H1 (cell line): Measurements from ENCODE around the gene NOL4L. TPM values are rescaled to one million over a fixed set of nuclear protein-coding genes. Genes with fewer than 3 reads are reported as not detected.
A peak's percentile ranks its signal among the peaks of the same experiment; 100 is the strongest.

Experiments used
- CTCF ChIA-PET: fragments of 300-600 bp; sonication (Branson Sonifier 250); formaldehyde crosslinking; loops from one replicate; lab custom pipeline; 2021; ENCODE audit not compliant: partially characterized antibody; lab: Charles Lee
- POLR2A ChIA-PET: fragments of 300-600 bp; sonication (Branson Sonifier 250); formaldehyde crosslinking; loops from one replicate; lab custom pipeline; 2021; ENCODE audit warnings: inconsistent platforms; ENCODE audit not compliant: partially characterized antibody; lab: Charles Lee
- DNase-seq, 2 experiments: peaks; one replicate each; pipeline versions ENCODE4 v3.0.0 to v3.0.0-alpha.2; 2010 to 2022; ENCODE audit warnings: low spot score in 2 of 2, low read depth in 1 of 2, mixed read lengths in 1 of 2
- FAIRE-seq: peaks from 2 replicates; lab custom pipeline; 2011; peaks lifted over from hg19 to GRCh38; lab: Jason Lieb, UNC
- H2AFZ ChIP-seq: 2 replicates; pipeline ENCODE4 v1.8.1; 2012; ENCODE audit warnings: low read length, inconsistent platforms
- H2AK5ac ChIP-seq: 2 replicates; pipeline ENCODE4 v1.6.1; 2013; ENCODE audit warnings: low read depth, low read length
- H2BK120ac ChIP-seq: replicated peaks from 2 replicates; pipeline ENCODE3; 2013; ENCODE audit warnings: low read depth, low read length, inconsistent platforms
- H2BK12ac ChIP-seq: 2 replicates; pipeline ENCODE4 v1.6.1; 2013; ENCODE audit warnings: low read depth, low read length
- H2BK15ac ChIP-seq: 2 replicates; pipeline ENCODE4 v1.6.1; 2013; ENCODE audit warnings: low read length
- H2BK20ac ChIP-seq: 2 replicates; pipeline ENCODE4 v1.6.1; 2013; ENCODE audit warnings: low read length
- H2BK5ac ChIP-seq: 2 replicates; pipeline ENCODE4 v1.6.1; 2013; ENCODE audit warnings: low read depth, low read length
- H3K14ac ChIP-seq: 2 replicates; pipeline ENCODE4 v1.6.1; 2013; ENCODE audit warnings: inconsistent platforms; ENCODE audit not compliant: insufficient read length
- H3K18ac ChIP-seq: 2 replicates; pipeline ENCODE4 v1.6.1; 2013; ENCODE audit warnings: low read length; ENCODE audit errors: extremely low read depth
- H3K23ac ChIP-seq: 2 replicates; pipeline ENCODE4 v1.6.1; 2013; ENCODE audit warnings: inconsistent platforms; ENCODE audit not compliant: insufficient read length
- H3K23me2 ChIP-seq: 2 replicates; pipeline ENCODE4 v1.6.1; 2013; ENCODE audit warnings: low read depth, low read length
- H3K27ac ChIP-seq: 2 replicates; pipeline ENCODE4 v1.6.1; 2011; ENCODE audit warnings: low read depth, low read length, inconsistent platforms
- H3K27me3 ChIP-seq, 4 experiments: replicated peaks in 1 of 4; 1 replicate in 1 of 4; 2 replicates in 3 of 4; pipeline versions ENCODE4 v1.6.1 to v1.8.1; 2011 to 2013; ENCODE audit warnings: low read length in 3 of 4, mild to moderate bottlenecking in 3 of 4, inconsistent platforms in 2 of 4, mixed read lengths in 2 of 4, moderate library complexity in 1 of 4; ENCODE audit not compliant: control insufficient read depth in 3 of 4, insufficient read depth in 3 of 4; ENCODE audit errors: extremely low read depth in 1 of 4
- H3K36me3 ChIP-seq, 4 experiments: 2 replicates each; pipeline versions ENCODE4 v1.6.1 to v1.8.1; 2011 to 2013; ENCODE audit warnings: mild to moderate bottlenecking in 4 of 4, low read length in 3 of 4, moderate library complexity in 2 of 4, control low read depth in 1 of 4, inconsistent platforms in 1 of 4; ENCODE audit not compliant: insufficient read depth in 4 of 4, control insufficient read depth in 2 of 4
- H3K4ac ChIP-seq: replicated peaks from 2 replicates; pipeline ENCODE3; 2013; ENCODE audit warnings: low read length, low read depth, mixed read lengths, inconsistent platforms; ENCODE audit not compliant: insufficient read length
- H3K4me1 ChIP-seq, 4 experiments: replicated peaks in 1 of 4; 1 replicate in 1 of 4; 2 replicates in 3 of 4; pipeline versions ENCODE4 v1.6.1 to v1.8.1; 2011 to 2013; ENCODE audit warnings: low read length in 3 of 4, inconsistent platforms in 2 of 4, mixed read lengths in 1 of 4; ENCODE audit not compliant: insufficient read depth in 4 of 4, control insufficient read depth in 3 of 4
- H3K4me2 ChIP-seq, 2 experiments: 2 replicates each; pipeline versions ENCODE4 v1.6.1 to v1.8.1; 2011 to 2013; ENCODE audit warnings: low read depth in 2 of 2, low read length in 2 of 2, control low read depth in 1 of 2, inconsistent platforms in 1 of 2, mild to moderate bottlenecking in 1 of 2; ENCODE audit not compliant: insufficient read depth in 1 of 2
- H3K4me3 ChIP-seq, 4 experiments: fragments of 200-600, 300-600 bp in 1 of 4; sonication (generic), shearing (Covaris generic), sonication (Bioruptor Twin) in 1 of 4; 2 replicates each; pipeline versions ENCODE4 v1.5.1 to v1.8.1; 2011 to 2016; ENCODE audit warnings: low read length in 4 of 4, low read depth in 3 of 4, control low read depth in 2 of 4, inconsistent platforms in 2 of 4, mild to moderate bottlenecking in 2 of 4, mixed read lengths in 1 of 4, moderate library complexity in 1 of 4; ENCODE audit not compliant: insufficient read depth in 2 of 4; ENCODE audit errors: extremely low read depth in 1 of 4
- H3K56ac ChIP-seq: replicated peaks from 2 replicates; pipeline ENCODE3; 2013; ENCODE audit warnings: low read depth, mild to moderate bottlenecking, mixed read lengths, low read length, inconsistent platforms; ENCODE audit not compliant: insufficient read length
- H3K79me1 ChIP-seq: 2 replicates; pipeline ENCODE4 v1.6.1; 2013; ENCODE audit warnings: low read depth, low read length, control low read depth
- H3K79me2 ChIP-seq, 2 experiments: 2 replicates each; pipeline versions ENCODE4 v1.6.1 to v1.8.1; 2012 to 2013; ENCODE audit warnings: low read length in 2 of 2, mild to moderate bottlenecking in 2 of 2, inconsistent platforms in 1 of 2; ENCODE audit not compliant: insufficient read depth in 2 of 2, control insufficient read depth in 1 of 2
- H3K9ac ChIP-seq, 4 experiments: replicated peaks in 1 of 4; 1 replicate in 1 of 4; 2 replicates in 3 of 4; pipeline versions ENCODE4 v1.6.1 to v1.8.1; 2011 to 2013; ENCODE audit warnings: low read depth in 3 of 4, low read length in 3 of 4, control low read depth in 2 of 4, mild to moderate bottlenecking in 2 of 4, moderate library complexity in 2 of 4, inconsistent platforms in 1 of 4; ENCODE audit errors: extremely low read depth in 1 of 4
- H3K9me3 ChIP-seq, 2 experiments: 2 replicates each; pipeline versions ENCODE4 v1.6.1 to v1.8.1; 2012 to 2013; ENCODE audit warnings: mild to moderate bottlenecking in 2 of 2, moderate library complexity in 2 of 2, control low read depth in 1 of 2, inconsistent platforms in 1 of 2, low read depth in 1 of 2, low read length in 1 of 2, mixed read lengths in 1 of 2; ENCODE audit not compliant: insufficient read depth in 2 of 2
- H4K20me1 ChIP-seq, 2 experiments: replicated peaks in 1 of 2; 2 replicates each; pipeline versions ENCODE3 to v1.8.1; 2011 to 2013; ENCODE audit warnings: inconsistent platforms in 2 of 2, low read length in 2 of 2, mild to moderate bottlenecking in 1 of 2; ENCODE audit not compliant: insufficient read depth in 2 of 2, control insufficient read depth in 1 of 2
- H4K5ac ChIP-seq: 2 replicates; pipeline ENCODE4 v1.6.1; 2013; ENCODE audit warnings: low read length, low read depth, mixed read lengths, inconsistent platforms; ENCODE audit not compliant: insufficient read length
- H4K8ac ChIP-seq: 2 replicates; pipeline ENCODE4 v1.8.0; 2013; ENCODE audit warnings: mild to moderate bottlenecking, moderate library complexity, low read length, inconsistent platforms; ENCODE audit not compliant: insufficient read depth; ENCODE audit errors: extremely low read depth
- H4K91ac ChIP-seq: replicated peaks from 2 replicates; pipeline ENCODE3; 2013; ENCODE audit warnings: low read length, mixed read lengths, inconsistent platforms; ENCODE audit not compliant: insufficient read length
- CEBPB ChIP-seq: IDR thresholded peaks from 2 replicates; pipeline ENCODE4 v1.6.1; 2012; ENCODE audit warnings: low read depth, low read length
- POLR2AphosphoS5 ChIP-seq: IDR thresholded peaks from 2 replicates; pipeline ENCODE4 v1.6.1; 2011; ENCODE audit warnings: low read depth, low read length
- SAP30 ChIP-seq: fragments of 300-600 bp; sonication (generic); IDR thresholded peaks from 2 replicates; pipeline ENCODE4 v1.7.1; 2012; ENCODE audit warnings: low read length, moderate library complexity, mild to moderate bottlenecking, inconsistent platforms; ENCODE audit not compliant: insufficient read depth, insufficient replicate concordance
- WGBS, 2 experiments: shearing (Covaris generic) in 1 of 2; methylation state at CpG; one replicate each; pipeline versions ENCODE4 v1.1.6 to v1.1.7; 2013 to 2015; ENCODE audit warnings: low lambda C conversion rate in 2 of 2, mixed read lengths in 2 of 2, inconsistent platforms in 1 of 2, low coverage in 1 of 2, missing lambda C conversion rate in 1 of 2; ENCODE audit not compliant: insufficient replicate concordance in 2 of 2, insufficient coverage in 1 of 2, insufficient read length in 1 of 2; ENCODE audit errors: extremely low coverage in 1 of 2, missing lambda C conversion rate in 1 of 2; 5-methylcytosine and 5-hydroxymethylcytosine counted together
- polyA plus RNA-seq, 7 experiments: library from polyadenylated mRNA; depleted of rRNA in 3 of 7; stranded (reverse) in 5 of 7; unstranded in 2 of 7; fragments of >200 nt in 5 of 7; fragments of 200-250 nt in 2 of 7; gene quantifications; 1 replicate in 5 of 7; 2 replicates in 1 of 7; 4 replicates in 1 of 7; pipeline versions ENCODE4 v1.2.1 to v1.2.3, GENCODE V29; 2011 to 2013; ENCODE audit warnings: missing spikeins in 2 of 7, mixed read lengths in 2 of 7
- total RNA-seq: library from RNA; stranded (reverse); fragmentation: NEBNext Ultra II Directional; extraction: Animal tissue kit (Norgen Biotek cat#: 25700); gene quantifications from 2 replicates; pipeline ENCODE4 v1.2.1, GENCODE V29; 2021
- TF ChIP-seq, protein P1 (sequence below): IDR thresholded peaks from 2 replicates; pipeline ENCODE4 v1.6.1; 2012; ENCODE audit warnings: low read length, inconsistent platforms
- TF ChIP-seq, protein P2 (sequence below), 3 experiments: IDR thresholded peaks; 1 replicate in 2 of 3; 2 replicates in 1 of 3; pipeline versions ENCODE4 v1.5.1 to v1.6.1; 2011; ENCODE audit warnings: low read length in 3 of 3, mild to moderate bottlenecking in 3 of 3, inconsistent platforms in 2 of 3, low read depth in 1 of 3, moderate library complexity in 1 of 3; ENCODE audit not compliant: insufficient read depth in 1 of 3; ENCODE audit errors: control extremely low read depth in 1 of 3

The NOL4L gene
- total and polyA plus RNA-seq, 2 of the 8 experiments (the other 6 are each of a cell fraction or from before 2014, with no cell fraction given) = 15.3 to 23.7 TPM

DNA sequence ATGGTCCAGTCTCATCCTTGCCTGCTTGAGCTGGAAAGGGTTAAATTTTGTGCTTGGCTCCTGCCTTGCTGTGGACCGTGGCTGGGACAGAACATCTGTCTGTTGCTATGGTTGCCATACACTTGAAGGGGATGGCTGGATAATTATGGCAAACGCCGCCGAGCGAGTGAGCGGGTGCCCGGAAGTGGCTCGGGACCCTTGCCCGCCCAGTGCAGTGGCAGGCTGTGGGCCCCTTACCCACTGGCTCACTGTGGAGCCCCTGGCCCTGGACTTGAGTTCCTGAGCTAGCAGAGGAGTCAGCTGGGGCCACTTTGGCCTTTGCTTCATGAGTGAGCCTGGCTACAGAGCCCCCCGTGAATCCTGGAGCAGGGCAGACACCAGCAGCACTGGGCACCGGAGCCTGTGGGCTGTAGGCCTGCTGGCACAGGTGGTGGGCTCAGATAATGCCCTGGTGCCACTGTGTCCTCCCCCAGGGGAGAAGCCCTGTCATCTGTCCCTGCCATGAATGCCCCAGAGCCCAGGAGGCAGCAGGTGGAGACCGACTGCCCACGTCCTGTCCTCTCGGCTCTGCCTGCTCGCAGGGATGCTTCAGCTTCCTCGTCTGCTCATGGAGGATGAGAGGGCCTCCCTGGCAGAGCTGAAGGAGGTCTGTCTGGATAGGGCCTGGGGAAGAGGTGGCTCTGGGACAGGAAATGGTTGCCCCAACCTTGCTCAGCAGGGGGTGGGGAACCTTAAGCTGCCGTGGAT is 25.5 kb upstream of the NOL4L start:
- Histone ChIP-seq H3K36me3 (no peaks in the 10 kb centered on the region), H3K56ac (no peak overlapping the region), H3K23ac (no peak overlapping the region), H3K27me3 (peaks cover 0 to 5% (median 0%) of the 10 kb centered on the region in 4 experiments; a peak in 1 of 7 replicates), H3K23me2 (peaks cover 13% of the 10 kb centered on the region; the same call in 1 of the 2 replicates), H3K18ac (no peak overlapping the region; the same call in 1 of the 2 replicates), H2BK12ac (no peak overlapping the region), H2BK20ac (no peak overlapping the region), H3K9me3 (no peaks in the 10 kb centered on the region), H2BK5ac (no peak overlapping the region; the same call in 1 of the 2 replicates), H3K27ac (no peak overlapping the region), H3K14ac (no peak overlapping the region), H2AK5ac (no peak overlapping the region), H4K8ac (no peak overlapping the region), H3K9ac (no peak overlapping the region), H2BK15ac (no peak overlapping the region), H3K4me1 (peaks cover 0 to 10% (median 4%) of the 10 kb centered on the region in 4 experiments; a peak in 5 of 7 replicates), H4K5ac (no peak overlapping the region), H2BK120ac (no peak overlapping the region), H2AFZ (no peak overlapping the region), H3K4me3 (no peak overlapping the region), H3K79me1 (no peaks in the 10 kb centered on the region), H3K4me2 (no peak overlapping the region), H4K91ac (no peak overlapping the region), H4K20me1 (peaks cover 0 to 5% of the 10 kb centered on the region in 2 experiments), H3K4ac (peak overlapping the region; percentile 53), H3K79me2 (no peaks in the 10 kb centered on the region)
- TF ChIP-seq POLR2AphosphoS5 = no peak
- TF ChIP-seq, protein P1, sequence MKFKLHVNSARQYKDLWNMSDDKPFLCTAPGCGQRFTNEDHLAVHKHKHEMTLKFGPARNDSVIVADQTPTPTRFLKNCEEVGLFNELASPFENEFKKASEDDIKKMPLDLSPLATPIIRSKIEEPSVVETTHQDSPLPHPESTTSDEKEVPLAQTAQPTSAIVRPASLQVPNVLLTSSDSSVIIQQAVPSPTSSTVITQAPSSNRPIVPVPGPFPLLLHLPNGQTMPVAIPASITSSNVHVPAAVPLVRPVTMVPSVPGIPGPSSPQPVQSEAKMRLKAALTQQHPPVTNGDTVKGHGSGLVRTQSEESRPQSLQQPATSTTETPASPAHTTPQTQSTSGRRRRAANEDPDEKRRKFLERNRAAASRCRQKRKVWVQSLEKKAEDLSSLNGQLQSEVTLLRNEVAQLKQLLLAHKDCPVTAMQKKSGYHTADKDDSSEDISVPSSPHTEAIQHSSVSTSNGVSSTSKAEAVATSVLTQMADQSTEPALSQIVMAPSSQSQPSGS = no peak
- TF ChIP-seq, protein P2, sequence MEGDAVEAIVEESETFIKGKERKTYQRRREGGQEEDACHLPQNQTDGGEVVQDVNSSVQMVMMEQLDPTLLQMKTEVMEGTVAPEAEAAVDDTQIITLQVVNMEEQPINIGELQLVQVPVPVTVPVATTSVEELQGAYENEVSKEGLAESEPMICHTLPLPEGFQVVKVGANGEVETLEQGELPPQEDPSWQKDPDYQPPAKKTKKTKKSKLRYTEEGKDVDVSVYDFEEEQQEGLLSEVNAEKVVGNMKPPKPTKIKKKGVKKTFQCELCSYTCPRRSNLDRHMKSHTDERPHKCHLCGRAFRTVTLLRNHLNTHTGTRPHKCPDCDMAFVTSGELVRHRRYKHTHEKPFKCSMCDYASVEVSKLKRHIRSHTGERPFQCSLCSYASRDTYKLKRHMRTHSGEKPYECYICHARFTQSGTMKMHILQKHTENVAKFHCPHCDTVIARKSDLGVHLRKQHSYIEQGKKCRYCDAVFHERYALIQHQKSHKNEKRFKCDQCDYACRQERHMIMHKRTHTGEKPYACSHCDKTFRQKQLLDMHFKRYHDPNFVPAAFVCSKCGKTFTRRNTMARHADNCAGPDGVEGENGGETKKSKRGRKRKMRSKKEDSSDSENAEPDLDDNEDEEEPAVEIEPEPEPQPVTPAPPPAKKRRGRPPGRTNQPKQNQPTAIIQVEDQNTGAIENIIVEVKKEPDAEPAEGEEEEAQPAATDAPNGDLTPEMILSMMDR (IDR thresholded peaks at IDR 0.05; ENCODE audit: control extremely low read depth in 1 of 3, insufficient read depth in 1 of 3, low read depth in 1 of 3, low read length in 3 of 3) = no peak
- no peak for TF ChIP-seq CEBPB
- no peak for TF ChIP-seq SAP30
- DNase-seq (no peak), FAIRE-seq (no peak)
- ChIA-PET CTCF (interaction anchor here (1.0 to 2.8 kb wide), 10 partner anchors 8 to 86 kb away, joined by 3 to 12 read pairs (median 3); no protein-coding TSS in a partner anchor), POLR2A (interaction anchor here (1.1 kb wide), 1 partner anchor 13 kb away, joined by 4 read pairs; no protein-coding TSS in a partner anchor)
- WGBS, 2 experiments = 90% methylated on average over 15 of the region's 17 CpGs; no CpG with 5 or more reads in 1 of the 2 experiments
